Gastroesophageal sphincter (tissue), 3 donors: ENCODE data around the gene ADIRF.

ENCODE experiments used
- CTCF ChIP-seq, 4 experiments: fragments of 200-600 bp in 2 of 4; fragments of 450-650 bp in 2 of 4; sonication (generic) in 1 of 4; IDR thresholded peaks; one replicate each; pipeline ENCODE4 v1.5.1; 2017 to 2019; ENCODE audit warnings: antibody characterized with exemption in 4 of 4, mild to moderate bottlenecking in 2 of 4, moderate library complexity in 2 of 4
- POLR2A ChIP-seq, 2 donors: fragments of 450-650 bp; IDR thresholded peaks; one replicate each; pipeline ENCODE4 v1.6.1; 2017; ENCODE audit warnings: antibody characterized with exemption in 2 of 2, mild to moderate bottlenecking in 2 of 2, moderate library complexity in 1 of 2
- POLR2AphosphoS5 ChIP-seq: sonication (generic); formaldehyde crosslinking; IDR thresholded peaks from one replicate; pipeline ENCODE4 v1.6.1; 2017; ENCODE audit warnings: antibody characterized with exemption

- TF ChIP-seq POLR2A (IDR thresholded peaks at IDR 0.05) = peak; percentile 78 to 79
- TF ChIP-seq CTCF (IDR thresholded peaks at IDR 0.05) = no peak
- TF ChIP-seq POLR2AphosphoS5 = peak; percentile 88
Measured at GRCh38 chr10:86968271-86968993, at the start of gene ADIRF.
